Body of pancreas (tissue), 4 donors: ENCODE results near the gene ULBP1.
"Not testable (repeated sequence)": the region's sequence is repeated elsewhere in the genome, so short reads cannot be mapped to it uniquely, and the experiment has no call there.

Experiments used
- CTCF ChIP-seq, 7 experiments: fragments of 450-650 bp in 4 of 7; fragments of 200-600 bp in 3 of 7; sonication (generic) in 3 of 7; IDR thresholded peaks; one replicate each; pipeline ENCODE4 v1.5.1; 2016 to 2019; ENCODE audit warnings: antibody characterized with exemption in 7 of 7
- POLR2A ChIP-seq, 3 donors: fragments of 450-650 bp; IDR thresholded peaks; one replicate each; pipeline ENCODE4 v1.6.1; 2016; ENCODE audit warnings: antibody characterized with exemption in 3 of 3, mild to moderate bottlenecking in 2 of 3

GRCh38 chr6:149946631-149947030, 17.1 kb upstream of the ULBP1 start:
- TF ChIP-seq CTCF, POLR2A (IDR thresholded peaks at IDR 0.05): not testable (repeated sequence)
